HEK293 (cell line): ENCODE results near the gene NELL2.

Source experiments
- CTCF ChIA-PET: fragments of 350-600 bp; formaldehyde crosslinking; extraction: SDS; loops from one replicate; lab custom pipeline; 2021; ENCODE audit warnings: antibody characterized with exemption; lab: Yijun Ruan, JAX
- POLR2A ChIA-PET: fragments of 300-600 bp; formaldehyde crosslinking; extraction: SDS; loops from one replicate; lab custom pipeline; 2020; ENCODE audit warnings: antibody characterized with exemption, inconsistent platforms; lab: Yijun Ruan, JAX
- H3K27ac ChIP-seq: fragments of 200-500 bp; sonication (Bioruptor generic); 2 replicates; pipeline ENCODE4 v1.5.1; 2014; ENCODE audit warnings: low read depth, low read length, control low read depth, inconsistent platforms; ENCODE audit errors: extremely low read depth
- H3K36me3 ChIP-seq, 2 experiments: fragments of 200-500 bp in 1 of 2; sonication (Bioruptor generic) in 1 of 2; 1 replicate in 1 of 2; 2 replicates in 1 of 2; pipeline ENCODE4 v1.5.1; 2014 to 2017; ENCODE audit warnings: inconsistent platforms in 2 of 2, low read length in 2 of 2; ENCODE audit not compliant: control insufficient read depth in 2 of 2, insufficient read depth in 1 of 2
- H3K4me1 ChIP-seq: fragments of 200-500 bp; sonication (Bioruptor generic); 2 replicates; pipeline ENCODE4 v1.5.1; 2014; ENCODE audit warnings: mild to moderate bottlenecking, low read length, inconsistent platforms; ENCODE audit not compliant: control insufficient read depth, insufficient read depth
- H3K4me3 ChIP-seq: 2 replicates; pipeline ENCODE4 v1.5.1; 2011; ENCODE audit warnings: low read depth, mild to moderate bottlenecking, control low read depth, low read length, moderate library complexity
- H3K9me3 ChIP-seq: fragments of 200-500 bp; sonication (Bioruptor generic); 2 replicates; pipeline ENCODE4 v1.5.1; 2014; ENCODE audit warnings: low read depth, low read length, inconsistent platforms; ENCODE audit not compliant: control insufficient read depth, insufficient read depth
- BCL11B ChIP-seq: fragments of 450-650 bp; formaldehyde crosslinking; IDR thresholded peaks from 2 replicates; pipeline ENCODE4 v1.5.1; 2016; ENCODE audit warnings: low read depth, missing biosample characterization, missing genetic modification characterization
- WT1 ChIP-seq: fragments of 450-650 bp; formaldehyde crosslinking; IDR thresholded peaks from 2 replicates; pipeline ENCODE4 v1.5.1; 2016; ENCODE audit warnings: missing biosample characterization, missing genetic modification characterization
- ZBTB11 ChIP-seq: fragments of 450-650 bp; formaldehyde crosslinking; conservative IDR thresholded peaks from 2 replicates; pipeline ENCODE4 v1.5.1; 2016; ENCODE audit warnings: low read depth, missing biosample characterization, missing genetic modification characterization
- ZEB2 ChIP-seq: fragments of 450-650 bp; formaldehyde crosslinking; IDR thresholded peaks from 2 replicates; pipeline ENCODE4 v1.5.1; 2016; ENCODE audit warnings: missing biosample characterization, missing genetic modification characterization
- ZNF239 ChIP-seq: fragments of 450-650 bp; formaldehyde crosslinking; IDR thresholded peaks from 2 replicates; pipeline ENCODE4 v1.5.1; 2016; ENCODE audit warnings: missing biosample characterization, missing genetic modification characterization
- ZNF394 ChIP-seq: fragments of 450-650 bp; formaldehyde crosslinking; IDR thresholded peaks from 2 replicates; pipeline ENCODE4 v1.5.1; 2016; ENCODE audit warnings: missing biosample characterization, missing genetic modification characterization, mild to moderate bottlenecking, moderate library complexity, borderline replicate concordance
- ZNF426 ChIP-seq: fragments of 450-650 bp; formaldehyde crosslinking; IDR thresholded peaks from 2 replicates; pipeline ENCODE4 v1.5.1; 2017; ENCODE audit warnings: missing biosample characterization, missing genetic modification characterization, mild to moderate bottlenecking, inconsistent platforms, moderate library complexity
- ZNF529 ChIP-seq: fragments of 450-650 bp; formaldehyde crosslinking; IDR thresholded peaks from 2 replicates; pipeline ENCODE4 v1.5.1; 2017; ENCODE audit warnings: missing genetic modification characterization, missing biosample characterization; ENCODE audit not compliant: insufficient replicate concordance
- ZNF600 ChIP-seq: fragments of 450-650 bp; formaldehyde crosslinking; IDR thresholded peaks from 2 replicates; pipeline ENCODE4 v1.5.1; 2016; ENCODE audit warnings: missing biosample characterization, missing genetic modification characterization
- ZNF639 ChIP-seq: fragments of 450-650 bp; formaldehyde crosslinking; IDR thresholded peaks from 2 replicates; pipeline ENCODE4 v1.5.1; 2016; ENCODE audit warnings: missing biosample characterization, missing genetic modification characterization
- ZNF660 ChIP-seq: fragments of 450-650 bp; IDR thresholded peaks from 2 replicates; pipeline ENCODE4 v1.5.1; 2018; ENCODE audit warnings: missing biosample characterization, mild to moderate bottlenecking, missing genetic modification characterization
- ZNF664 ChIP-seq: fragments of 450-650 bp; formaldehyde crosslinking; IDR thresholded peaks from 2 replicates; pipeline ENCODE4 v1.5.1; 2016; ENCODE audit warnings: missing biosample characterization, missing genetic modification characterization
- ZNF670 ChIP-seq: fragments of 450-650 bp; formaldehyde crosslinking; IDR thresholded peaks from 2 replicates; pipeline ENCODE4 v1.5.1; 2016; ENCODE audit warnings: missing biosample characterization, missing genetic modification characterization, low read depth
- ZNF747 ChIP-seq: fragments of 450-650 bp; formaldehyde crosslinking; IDR thresholded peaks from 2 replicates; pipeline ENCODE4 v1.5.1; 2016; ENCODE audit warnings: missing biosample characterization, missing genetic modification characterization
- TF ChIP-seq, protein P1 (sequence below): fragments of 450-650 bp; formaldehyde crosslinking; IDR thresholded peaks from 2 replicates; pipeline ENCODE4 v1.5.0; 2017; ENCODE audit warnings: missing biosample characterization, missing genetic modification characterization, borderline replicate concordance
- TF ChIP-seq, protein P2 (sequence below): fragments of 450-650 bp; formaldehyde crosslinking; IDR thresholded peaks from 2 replicates; pipeline ENCODE4 v1.5.1; 2016; ENCODE audit warnings: missing biosample characterization, missing genetic modification characterization
- TF ChIP-seq, protein P3 (sequence below): fragments of 450-650 bp; formaldehyde crosslinking; IDR thresholded peaks from 2 replicates; pipeline ENCODE4 v1.5.1; 2016; ENCODE audit warnings: missing biosample characterization, missing genetic modification characterization
- TF ChIP-seq, protein P4 (sequence below): fragments of 450-650 bp; formaldehyde crosslinking; conservative IDR thresholded peaks from 2 replicates; pipeline ENCODE4 v1.5.1; 2016; ENCODE audit warnings: low read depth, missing biosample characterization, missing genetic modification characterization

The NELL2 gene

DNA sequence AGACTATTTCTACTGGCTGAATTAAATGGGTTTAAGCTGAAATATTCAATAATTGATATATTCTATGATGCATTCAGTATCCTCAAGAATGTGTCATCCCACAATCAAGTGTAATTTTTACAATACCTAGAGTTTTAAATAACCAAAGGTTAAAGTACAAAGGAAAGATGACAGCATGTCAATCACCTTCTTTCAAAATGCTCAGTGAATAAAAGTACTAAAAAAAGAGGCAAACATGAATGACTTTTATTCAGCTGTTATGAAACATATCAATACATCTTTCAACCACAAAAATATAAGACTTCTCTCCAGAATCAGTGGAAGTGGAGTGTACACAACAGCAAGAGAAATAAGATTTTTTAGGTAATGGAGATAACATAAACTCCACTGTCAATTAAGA is 72.0 kb downstream of the NELL2 start:
- H3K4me3 ChIP-seq = no peak overlapping the region
- H3K27ac ChIP-seq = no peak overlapping the region
- ChIA-PET POLR2A (no interaction called here), CTCF (no interaction called here)
- H3K4me1 ChIP-seq = no peaks in the 10 kb centered on the region
- TF ChIP-seq ZNF660 (no peak), ZNF529 (tag by site-specific recombination) (no peak), ZNF600 (tag by site-specific recombination) (no peak), ZNF747 (tag by site-specific recombination) (no peak), ZBTB11 (no peak), BCL11B (tag by site-specific recombination) (no peak), ZNF426 (no peak)
- TF ChIP-seq, protein P1, sequence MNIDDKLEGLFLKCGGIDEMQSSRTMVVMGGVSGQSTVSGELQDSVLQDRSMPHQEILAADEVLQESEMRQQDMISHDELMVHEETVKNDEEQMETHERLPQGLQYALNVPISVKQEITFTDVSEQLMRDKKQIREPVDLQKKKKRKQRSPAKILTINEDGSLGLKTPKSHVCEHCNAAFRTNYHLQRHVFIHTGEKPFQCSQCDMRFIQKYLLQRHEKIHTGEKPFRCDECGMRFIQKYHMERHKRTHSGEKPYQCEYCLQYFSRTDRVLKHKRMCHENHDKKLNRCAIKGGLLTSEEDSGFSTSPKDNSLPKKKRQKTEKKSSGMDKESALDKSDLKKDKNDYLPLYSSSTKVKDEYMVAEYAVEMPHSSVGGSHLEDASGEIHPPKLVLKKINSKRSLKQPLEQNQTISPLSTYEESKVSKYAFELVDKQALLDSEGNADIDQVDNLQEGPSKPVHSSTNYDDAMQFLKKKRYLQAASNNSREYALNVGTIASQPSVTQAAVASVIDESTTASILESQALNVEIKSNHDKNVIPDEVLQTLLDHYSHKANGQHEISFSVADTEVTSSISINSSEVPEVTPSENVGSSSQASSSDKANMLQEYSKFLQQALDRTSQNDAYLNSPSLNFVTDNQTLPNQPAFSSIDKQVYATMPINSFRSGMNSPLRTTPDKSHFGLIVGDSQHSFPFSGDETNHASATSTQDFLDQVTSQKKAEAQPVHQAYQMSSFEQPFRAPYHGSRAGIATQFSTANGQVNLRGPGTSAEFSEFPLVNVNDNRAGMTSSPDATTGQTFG = no peak
- TF ChIP-seq, protein P2, sequence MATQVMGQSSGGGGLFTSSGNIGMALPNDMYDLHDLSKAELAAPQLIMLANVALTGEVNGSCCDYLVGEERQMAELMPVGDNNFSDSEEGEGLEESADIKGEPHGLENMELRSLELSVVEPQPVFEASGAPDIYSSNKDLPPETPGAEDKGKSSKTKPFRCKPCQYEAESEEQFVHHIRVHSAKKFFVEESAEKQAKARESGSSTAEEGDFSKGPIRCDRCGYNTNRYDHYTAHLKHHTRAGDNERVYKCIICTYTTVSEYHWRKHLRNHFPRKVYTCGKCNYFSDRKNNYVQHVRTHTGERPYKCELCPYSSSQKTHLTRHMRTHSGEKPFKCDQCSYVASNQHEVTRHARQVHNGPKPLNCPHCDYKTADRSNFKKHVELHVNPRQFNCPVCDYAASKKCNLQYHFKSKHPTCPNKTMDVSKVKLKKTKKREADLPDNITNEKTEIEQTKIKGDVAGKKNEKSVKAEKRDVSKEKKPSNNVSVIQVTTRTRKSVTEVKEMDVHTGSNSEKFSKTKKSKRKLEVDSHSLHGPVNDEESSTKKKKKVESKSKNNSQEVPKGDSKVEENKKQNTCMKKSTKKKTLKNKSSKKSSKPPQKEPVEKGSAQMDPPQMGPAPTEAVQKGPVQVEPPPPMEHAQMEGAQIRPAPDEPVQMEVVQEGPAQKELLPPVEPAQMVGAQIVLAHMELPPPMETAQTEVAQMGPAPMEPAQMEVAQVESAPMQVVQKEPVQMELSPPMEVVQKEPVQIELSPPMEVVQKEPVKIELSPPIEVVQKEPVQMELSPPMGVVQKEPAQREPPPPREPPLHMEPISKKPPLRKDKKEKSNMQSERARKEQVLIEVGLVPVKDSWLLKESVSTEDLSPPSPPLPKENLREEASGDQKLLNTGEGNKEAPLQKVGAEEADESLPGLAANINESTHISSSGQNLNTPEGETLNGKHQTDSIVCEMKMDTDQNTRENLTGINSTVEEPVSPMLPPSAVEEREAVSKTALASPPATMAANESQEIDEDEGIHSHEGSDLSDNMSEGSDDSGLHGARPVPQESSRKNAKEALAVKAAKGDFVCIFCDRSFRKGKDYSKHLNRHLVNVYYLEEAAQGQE = no peak
- no peaks in the 10 kb centered on the region for H3K36me3 ChIP-seq
- no peaks in the 10 kb centered on the region for H3K9me3 ChIP-seq

DNA sequence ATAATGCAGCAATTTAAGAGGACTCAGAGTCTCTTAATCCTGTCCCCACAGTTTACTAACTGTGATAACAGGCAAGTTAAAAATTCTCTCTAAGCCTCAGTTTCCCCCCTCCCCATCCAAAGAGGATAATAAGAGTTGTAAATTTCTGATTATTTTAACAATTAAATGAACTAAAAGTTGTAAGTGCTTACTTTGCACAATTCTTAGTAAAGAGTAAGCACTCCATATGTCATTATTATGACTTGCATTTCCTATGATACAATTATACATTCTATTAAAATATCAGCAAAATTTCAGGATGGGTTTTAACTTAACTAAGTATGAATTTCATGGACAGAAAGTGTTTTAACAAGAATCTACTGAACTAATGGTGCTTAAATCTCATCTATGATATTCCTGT is 80.1 kb downstream of the NELL2 start:
- H3K9me3 ChIP-seq = no peaks in the 10 kb centered on the region
- ChIA-PET CTCF (no interaction called here), POLR2A (no interaction called here)
- H3K36me3 ChIP-seq = no peaks in the 10 kb centered on the region
- H3K4me3 ChIP-seq = no peak overlapping the region
- H3K27ac ChIP-seq = no peak overlapping the region
- no peaks in the 10 kb centered on the region for H3K4me1 ChIP-seq
- TF ChIP-seq, protein P3, sequence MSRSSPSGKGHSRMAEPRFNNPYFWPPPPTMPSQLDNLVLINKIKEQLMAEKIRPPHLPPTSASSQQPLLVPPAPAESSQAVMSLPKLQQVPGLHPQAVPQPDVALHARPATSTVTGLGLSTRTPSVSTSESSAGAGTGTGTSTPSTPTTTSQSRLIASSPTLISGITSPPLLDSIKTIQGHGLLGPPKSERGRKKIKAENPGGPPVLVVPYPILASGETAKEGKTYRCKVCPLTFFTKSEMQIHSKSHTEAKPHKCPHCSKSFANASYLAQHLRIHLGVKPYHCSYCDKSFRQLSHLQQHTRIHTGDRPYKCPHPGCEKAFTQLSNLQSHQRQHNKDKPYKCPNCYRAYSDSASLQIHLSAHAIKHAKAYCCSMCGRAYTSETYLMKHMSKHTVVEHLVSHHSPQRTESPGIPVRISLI (tag by site-specific recombination) = no peak
- no peak for TF ChIP-seq ZNF664 (tag by site-specific recombination)
- TF ChIP-seq ZEB2 (tag by site-specific recombination) = no peak
- TF ChIP-seq ZNF670 (tag by site-specific recombination) = no peak
- no peak for TF ChIP-seq ZNF394
- no peak for TF ChIP-seq ZNF660
- TF ChIP-seq, protein P4, sequence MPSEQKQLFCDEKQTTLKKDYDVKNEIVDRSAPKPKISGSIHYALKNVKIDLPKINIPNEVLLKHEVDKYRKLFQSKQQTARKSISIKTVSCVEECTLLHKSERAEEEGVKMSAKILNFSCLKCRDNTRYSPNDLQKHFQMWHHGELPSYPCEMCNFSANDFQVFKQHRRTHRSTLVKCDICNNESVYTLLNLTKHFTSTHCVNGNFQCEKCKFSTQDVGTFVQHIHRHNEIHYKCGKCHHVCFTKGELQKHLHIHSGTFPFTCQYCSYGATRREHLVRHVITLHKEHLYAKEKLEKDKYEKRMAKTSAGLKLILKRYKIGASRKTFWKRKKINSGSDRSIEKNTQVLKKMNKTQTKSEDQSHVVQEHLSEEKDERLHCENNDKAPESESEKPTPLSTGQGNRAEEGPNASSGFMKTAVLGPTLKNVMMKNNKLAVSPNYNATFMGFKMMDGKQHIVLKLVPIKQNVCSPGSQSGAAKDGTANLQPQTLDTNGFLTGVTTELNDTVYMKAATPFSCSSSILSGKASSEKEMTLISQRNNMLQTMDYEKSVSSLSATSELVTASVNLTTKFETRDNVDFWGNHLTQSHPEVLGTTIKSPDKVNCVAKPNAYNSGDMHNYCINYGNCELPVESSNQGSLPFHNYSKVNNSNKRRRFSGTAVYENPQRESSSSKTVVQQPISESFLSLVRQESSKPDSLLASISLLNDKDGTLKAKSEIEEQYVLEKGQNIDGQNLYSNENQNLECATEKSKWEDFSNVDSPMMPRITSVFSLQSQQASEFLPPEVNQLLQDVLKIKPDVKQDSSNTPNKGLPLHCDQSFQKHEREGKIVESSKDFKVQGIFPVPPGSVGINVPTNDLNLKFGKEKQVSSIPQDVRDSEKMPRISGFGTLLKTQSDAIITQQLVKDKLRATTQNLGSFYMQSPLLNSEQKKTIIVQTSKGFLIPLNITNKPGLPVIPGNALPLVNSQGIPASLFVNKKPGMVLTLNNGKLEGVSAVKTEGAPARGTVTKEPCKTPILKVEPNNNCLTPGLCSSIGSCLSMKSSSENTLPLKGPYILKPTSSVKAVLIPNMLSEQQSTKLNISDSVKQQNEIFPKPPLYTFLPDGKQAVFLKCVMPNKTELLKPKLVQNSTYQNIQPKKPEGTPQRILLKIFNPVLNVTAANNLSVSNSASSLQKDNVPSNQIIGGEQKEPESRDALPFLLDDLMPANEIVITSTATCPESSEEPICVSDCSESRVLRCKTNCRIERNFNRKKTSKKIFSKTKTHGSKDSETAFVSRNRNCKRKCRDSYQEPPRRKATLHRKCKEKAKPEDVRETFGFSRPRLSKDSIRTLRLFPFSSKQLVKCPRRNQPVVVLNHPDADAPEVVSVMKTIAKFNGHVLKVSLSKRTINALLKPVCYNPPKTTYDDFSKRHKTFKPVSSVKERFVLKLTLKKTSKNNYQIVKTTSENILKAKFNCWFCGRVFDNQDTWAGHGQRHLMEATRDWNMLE (tag by site-specific recombination) = no peak
- TF ChIP-seq WT1 = no peak
- TF ChIP-seq ZNF639 = no peak
- TF ChIP-seq ZNF239 (tag by site-specific recombination) = no peak
